LNCAP (cell line): ENCODE data around the gene SLC24A3.

ENCODE experiments used
- CTCF ChIP-seq: fragments of 450-650 bp; IDR thresholded peaks from 2 replicates; pipeline ENCODE4 v1.5.1; 2017; ENCODE audit warnings: mild to moderate bottlenecking

SLC24A3 gene

GRCh38 chr20:19671374-19671773 lies 458.9 kb downstream of the SLC24A3 start:
- TF ChIP-seq CTCF = no peak

GRCh38 chr20:19672498-19672897 lies 460.1 kb downstream of the SLC24A3 start:
- TF ChIP-seq CTCF = no peak

GRCh38 chr20:19673575-19673974 lies 461.1 kb downstream of the SLC24A3 start:
- no peak for TF ChIP-seq CTCF

- no peak for TF ChIP-seq CTCF
Measured at GRCh38 chr20:19676202-19676601, 463.8 kb downstream of the SLC24A3 start.

GRCh38 chr20:19677336-19677735 lies 464.9 kb downstream of the SLC24A3 start:
- TF ChIP-seq CTCF = no peak

GRCh38 chr20:19679900-19680495 lies 467.6 kb downstream of the SLC24A3 start:
- TF ChIP-seq CTCF = no peak

- no peak for TF ChIP-seq CTCF
Measured at GRCh38 chr20:19682249-19682648, 469.8 kb downstream of the SLC24A3 start.

- TF ChIP-seq CTCF = no peak
Measured at GRCh38 chr20:19683188-19683587, 470.7 kb downstream of the SLC24A3 start.
